ENCODE results near the gene UGDH. TPM values are rescaled to one million over a fixed set of nuclear protein-coding genes. Genes with fewer than 3 reads are reported as not detected.

Gene UGDH
- total and polyA plus RNA-seq, 4 donors: 33.1 to 241 (median 84.0) TPM

DNA sequence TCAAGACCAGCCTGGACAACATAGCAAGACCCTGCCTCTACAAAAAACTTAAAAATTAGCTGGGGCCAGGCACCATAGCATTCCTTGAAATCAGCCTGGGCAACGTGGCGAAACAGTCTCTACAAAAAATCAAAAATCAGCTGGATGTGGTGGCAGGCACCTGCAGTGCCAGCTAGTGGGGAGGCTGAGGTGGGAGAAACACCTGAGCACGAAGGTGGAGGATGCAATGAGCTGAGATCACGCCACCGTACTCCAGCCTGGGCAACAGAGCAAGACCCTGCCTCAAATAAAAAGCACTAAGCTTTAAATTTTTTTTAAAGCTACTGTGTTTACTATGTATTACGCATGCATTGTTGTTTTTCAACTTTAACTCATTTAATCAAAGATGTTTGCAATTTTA, 71.8 kb downstream of the UGDH start:
- Histone ChIP-seq H3K9me3 (ENCODE audit: control insufficient read depth in 4 of 4, low read length in 3 of 4) (no peaks in the 10 kb centered on the region), H3K9ac (ENCODE audit: low read depth in 1 of 2, low read length in 2 of 2) (no peak overlapping the region), H3K27ac (ENCODE audit: low read depth in 1 of 2, low read length in 2 of 2) (no peak overlapping the region), H3K27me3 (ENCODE audit: control insufficient read depth in 4 of 4, insufficient read depth in 4 of 4, low read length in 3 of 4) (no peaks in the 10 kb centered on the region), H3K36me3 (ENCODE audit: control insufficient read depth in 4 of 4, insufficient read depth in 3 of 4, low read depth in 1 of 4, low read length in 3 of 4) (peaks cover 19 to 59% (median 48%) of the 10 kb centered on the region in 4 donors), H3K4me1 (ENCODE audit: control insufficient read depth in 4 of 4, insufficient read depth in 4 of 4, low read length in 3 of 4) (peaks cover 14 to 39% (median 29%) of the 10 kb centered on the region in 4 donors), H3K4me3 (ENCODE audit: low read depth in 1 of 3, low read length in 3 of 3) (no peak overlapping the region)
- TF ChIP-seq JUND (IDR thresholded peaks at IDR 0.05) (no peak), HNF4G (IDR thresholded peaks at IDR 0.05) (no peak), TAF1 (conservative IDR thresholded peaks at IDR 0.05) (no peak), SP1 (IDR thresholded peaks at IDR 0.05) (no peak), YY1 (IDR thresholded peaks at IDR 0.05) (no peak), FOXA2 (IDR thresholded peaks at IDR 0.05) (no peak), NR2F2 (IDR thresholded peaks at IDR 0.05) (no peak), RAD21 (IDR thresholded peaks at IDR 0.05) (no peak), EGR1 (IDR thresholded peaks at IDR 0.05; ENCODE audit: low read depth in 2 of 2) (no peak), RXRA (IDR thresholded peaks at IDR 0.05) (no peak), HNF4A (conservative IDR thresholded peaks at IDR 0.05) (no peak), GABPA (IDR thresholded peaks at IDR 0.05 in 1 of 2, conservative IDR thresholded peaks at IDR 0.05 in 1 of 2) (no peak), FOXA1 (IDR thresholded peaks at IDR 0.05) (no peak)
- TF ChIP-seq, protein P1, sequence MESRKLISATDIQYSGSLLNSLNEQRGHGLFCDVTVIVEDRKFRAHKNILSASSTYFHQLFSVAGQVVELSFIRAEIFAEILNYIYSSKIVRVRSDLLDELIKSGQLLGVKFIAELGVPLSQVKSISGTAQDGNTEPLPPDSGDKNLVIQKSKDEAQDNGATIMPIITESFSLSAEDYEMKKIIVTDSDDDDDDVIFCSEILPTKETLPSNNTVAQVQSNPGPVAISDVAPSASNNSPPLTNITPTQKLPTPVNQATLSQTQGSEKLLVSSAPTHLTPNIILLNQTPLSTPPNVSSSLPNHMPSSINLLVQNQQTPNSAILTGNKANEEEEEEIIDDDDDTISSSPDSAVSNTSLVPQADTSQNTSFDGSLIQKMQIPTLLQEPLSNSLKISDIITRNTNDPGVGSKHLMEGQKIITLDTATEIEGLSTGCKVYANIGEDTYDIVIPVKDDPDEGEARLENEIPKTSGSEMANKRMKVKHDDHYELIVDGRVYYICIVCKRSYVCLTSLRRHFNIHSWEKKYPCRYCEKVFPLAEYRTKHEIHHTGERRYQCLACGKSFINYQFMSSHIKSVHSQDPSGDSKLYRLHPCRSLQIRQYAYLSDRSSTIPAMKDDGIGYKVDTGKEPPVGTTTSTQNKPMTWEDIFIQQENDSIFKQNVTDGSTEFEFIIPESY (IDR thresholded peaks at IDR 0.05): no peak
- TF ChIP-seq, protein P2, sequence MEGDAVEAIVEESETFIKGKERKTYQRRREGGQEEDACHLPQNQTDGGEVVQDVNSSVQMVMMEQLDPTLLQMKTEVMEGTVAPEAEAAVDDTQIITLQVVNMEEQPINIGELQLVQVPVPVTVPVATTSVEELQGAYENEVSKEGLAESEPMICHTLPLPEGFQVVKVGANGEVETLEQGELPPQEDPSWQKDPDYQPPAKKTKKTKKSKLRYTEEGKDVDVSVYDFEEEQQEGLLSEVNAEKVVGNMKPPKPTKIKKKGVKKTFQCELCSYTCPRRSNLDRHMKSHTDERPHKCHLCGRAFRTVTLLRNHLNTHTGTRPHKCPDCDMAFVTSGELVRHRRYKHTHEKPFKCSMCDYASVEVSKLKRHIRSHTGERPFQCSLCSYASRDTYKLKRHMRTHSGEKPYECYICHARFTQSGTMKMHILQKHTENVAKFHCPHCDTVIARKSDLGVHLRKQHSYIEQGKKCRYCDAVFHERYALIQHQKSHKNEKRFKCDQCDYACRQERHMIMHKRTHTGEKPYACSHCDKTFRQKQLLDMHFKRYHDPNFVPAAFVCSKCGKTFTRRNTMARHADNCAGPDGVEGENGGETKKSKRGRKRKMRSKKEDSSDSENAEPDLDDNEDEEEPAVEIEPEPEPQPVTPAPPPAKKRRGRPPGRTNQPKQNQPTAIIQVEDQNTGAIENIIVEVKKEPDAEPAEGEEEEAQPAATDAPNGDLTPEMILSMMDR (IDR thresholded peaks at IDR 0.05; ENCODE audit: low read depth, low read length, missing input control): no peak
- TF ChIP-seq, protein P3, sequence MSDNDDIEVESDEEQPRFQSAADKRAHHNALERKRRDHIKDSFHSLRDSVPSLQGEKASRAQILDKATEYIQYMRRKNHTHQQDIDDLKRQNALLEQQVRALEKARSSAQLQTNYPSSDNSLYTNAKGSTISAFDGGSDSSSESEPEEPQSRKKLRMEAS (IDR thresholded peaks at IDR 0.05): no peak
- TF ChIP-seq, protein P4, sequence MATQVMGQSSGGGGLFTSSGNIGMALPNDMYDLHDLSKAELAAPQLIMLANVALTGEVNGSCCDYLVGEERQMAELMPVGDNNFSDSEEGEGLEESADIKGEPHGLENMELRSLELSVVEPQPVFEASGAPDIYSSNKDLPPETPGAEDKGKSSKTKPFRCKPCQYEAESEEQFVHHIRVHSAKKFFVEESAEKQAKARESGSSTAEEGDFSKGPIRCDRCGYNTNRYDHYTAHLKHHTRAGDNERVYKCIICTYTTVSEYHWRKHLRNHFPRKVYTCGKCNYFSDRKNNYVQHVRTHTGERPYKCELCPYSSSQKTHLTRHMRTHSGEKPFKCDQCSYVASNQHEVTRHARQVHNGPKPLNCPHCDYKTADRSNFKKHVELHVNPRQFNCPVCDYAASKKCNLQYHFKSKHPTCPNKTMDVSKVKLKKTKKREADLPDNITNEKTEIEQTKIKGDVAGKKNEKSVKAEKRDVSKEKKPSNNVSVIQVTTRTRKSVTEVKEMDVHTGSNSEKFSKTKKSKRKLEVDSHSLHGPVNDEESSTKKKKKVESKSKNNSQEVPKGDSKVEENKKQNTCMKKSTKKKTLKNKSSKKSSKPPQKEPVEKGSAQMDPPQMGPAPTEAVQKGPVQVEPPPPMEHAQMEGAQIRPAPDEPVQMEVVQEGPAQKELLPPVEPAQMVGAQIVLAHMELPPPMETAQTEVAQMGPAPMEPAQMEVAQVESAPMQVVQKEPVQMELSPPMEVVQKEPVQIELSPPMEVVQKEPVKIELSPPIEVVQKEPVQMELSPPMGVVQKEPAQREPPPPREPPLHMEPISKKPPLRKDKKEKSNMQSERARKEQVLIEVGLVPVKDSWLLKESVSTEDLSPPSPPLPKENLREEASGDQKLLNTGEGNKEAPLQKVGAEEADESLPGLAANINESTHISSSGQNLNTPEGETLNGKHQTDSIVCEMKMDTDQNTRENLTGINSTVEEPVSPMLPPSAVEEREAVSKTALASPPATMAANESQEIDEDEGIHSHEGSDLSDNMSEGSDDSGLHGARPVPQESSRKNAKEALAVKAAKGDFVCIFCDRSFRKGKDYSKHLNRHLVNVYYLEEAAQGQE (IDR thresholded peaks at IDR 0.05): no peak
- TF ChIP-seq, protein P5, sequence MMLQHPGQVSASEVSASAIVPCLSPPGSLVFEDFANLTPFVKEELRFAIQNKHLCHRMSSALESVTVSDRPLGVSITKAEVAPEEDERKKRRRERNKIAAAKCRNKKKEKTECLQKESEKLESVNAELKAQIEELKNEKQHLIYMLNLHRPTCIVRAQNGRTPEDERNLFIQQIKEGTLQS (IDR thresholded peaks at IDR 0.05): no peak
- no peak for DNase-seq (ENCODE audit: low spot score)
- WGBS: 94% methylated on average over 6 of the region's 6 CpGs

Data from liver (tissue), 9 donors.